Medulla oblongata (tissue), 1 donor: Measurements from ENCODE around the gene AFG1L.
"Not testable (repeated sequence)": the region's sequence is repeated elsewhere in the genome, so short reads cannot be mapped to it uniquely, and the experiment has no call there.

Source experiments
- DNase-seq: peaks from one replicate; pipeline ENCODE4 v3.0.0-alpha.2; 2015; ENCODE audit errors: extremely low spot score

AFG1L gene

DNA sequence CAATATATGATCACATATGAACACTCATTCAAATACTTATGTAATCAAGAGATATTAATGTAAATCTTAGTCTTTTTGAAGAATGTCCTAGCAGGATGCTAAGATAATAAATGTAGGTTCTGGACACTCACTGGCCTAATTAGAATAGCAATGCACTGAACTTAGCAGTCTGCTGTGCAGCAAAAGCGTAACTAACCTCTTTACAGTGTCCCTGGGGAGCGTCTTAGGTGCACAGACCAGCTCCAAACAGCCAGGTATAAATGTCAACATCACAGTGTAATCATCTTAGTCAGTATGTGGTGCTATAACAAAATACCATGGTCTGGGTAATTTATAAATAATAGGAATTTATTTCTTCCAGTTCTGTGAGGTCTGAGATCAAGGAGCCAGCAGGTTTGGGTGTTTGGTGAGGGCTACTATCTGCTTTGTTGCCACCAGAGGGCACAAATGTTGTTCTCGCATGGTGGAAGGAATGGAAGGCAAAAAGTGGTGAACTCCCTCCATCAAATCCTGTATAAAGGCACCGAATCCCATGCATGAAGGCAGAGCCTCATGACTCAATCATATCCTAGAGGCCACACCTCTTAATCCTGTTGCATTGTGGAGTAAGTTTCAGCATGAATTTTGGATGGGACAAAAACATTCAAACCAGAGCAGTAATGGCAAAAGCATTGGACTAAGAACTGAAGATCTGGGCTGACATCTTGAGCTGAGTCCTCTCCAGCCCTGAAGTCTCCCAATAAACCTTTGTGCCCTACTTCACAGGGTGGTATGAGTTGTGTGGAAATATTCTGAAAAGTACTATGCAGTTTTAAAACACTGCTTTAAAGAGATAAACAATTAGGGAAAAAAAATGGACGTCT is 224.1 kb downstream of the AFG1L start:
- no peak for DNase-seq

DNA sequence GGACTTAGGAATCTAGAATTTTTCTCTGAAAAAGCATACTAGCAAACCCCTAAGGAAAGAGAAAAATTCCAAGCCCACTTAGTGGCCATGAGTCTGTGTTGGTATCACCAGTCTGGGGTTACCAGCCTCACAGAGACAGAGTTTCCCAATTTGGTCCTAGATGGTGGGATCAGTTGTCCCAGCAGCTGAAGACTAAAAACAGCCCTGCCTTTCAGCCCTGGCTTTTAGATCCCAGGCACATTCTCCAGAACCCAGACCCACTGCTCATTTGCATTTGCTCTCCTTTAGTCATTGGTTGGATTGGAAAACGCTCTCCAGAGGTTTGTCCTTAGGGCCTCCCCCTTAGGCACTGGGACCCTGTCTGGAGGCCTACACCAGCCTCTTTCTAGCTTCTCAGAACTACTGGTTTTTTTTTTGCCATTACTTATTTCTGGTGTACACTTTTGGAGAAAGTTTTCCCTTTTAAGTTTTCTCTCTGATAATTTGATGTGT is 226.8 kb downstream of the AFG1L start:
- DNase-seq: no peak

DNA sequence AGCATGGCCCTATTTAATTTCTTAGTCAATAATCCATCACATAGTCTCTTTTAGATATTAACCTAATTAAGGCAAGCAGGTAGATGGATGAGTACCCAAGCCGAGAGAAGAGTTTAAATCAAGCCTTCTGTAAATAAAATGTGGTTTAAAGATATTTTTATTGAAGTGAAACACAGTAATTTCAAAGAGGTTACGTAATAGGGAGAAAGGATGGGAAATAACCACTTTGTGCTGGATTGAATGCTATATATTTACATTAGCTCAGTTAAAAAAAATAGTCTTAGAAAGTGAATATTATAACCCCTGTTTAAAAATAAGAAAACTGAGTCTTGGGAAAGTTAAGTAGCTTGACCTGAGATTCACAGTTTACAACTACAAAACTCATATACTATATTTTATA is 228.8 kb downstream of the AFG1L start:
- no peak for DNase-seq

DNA sequence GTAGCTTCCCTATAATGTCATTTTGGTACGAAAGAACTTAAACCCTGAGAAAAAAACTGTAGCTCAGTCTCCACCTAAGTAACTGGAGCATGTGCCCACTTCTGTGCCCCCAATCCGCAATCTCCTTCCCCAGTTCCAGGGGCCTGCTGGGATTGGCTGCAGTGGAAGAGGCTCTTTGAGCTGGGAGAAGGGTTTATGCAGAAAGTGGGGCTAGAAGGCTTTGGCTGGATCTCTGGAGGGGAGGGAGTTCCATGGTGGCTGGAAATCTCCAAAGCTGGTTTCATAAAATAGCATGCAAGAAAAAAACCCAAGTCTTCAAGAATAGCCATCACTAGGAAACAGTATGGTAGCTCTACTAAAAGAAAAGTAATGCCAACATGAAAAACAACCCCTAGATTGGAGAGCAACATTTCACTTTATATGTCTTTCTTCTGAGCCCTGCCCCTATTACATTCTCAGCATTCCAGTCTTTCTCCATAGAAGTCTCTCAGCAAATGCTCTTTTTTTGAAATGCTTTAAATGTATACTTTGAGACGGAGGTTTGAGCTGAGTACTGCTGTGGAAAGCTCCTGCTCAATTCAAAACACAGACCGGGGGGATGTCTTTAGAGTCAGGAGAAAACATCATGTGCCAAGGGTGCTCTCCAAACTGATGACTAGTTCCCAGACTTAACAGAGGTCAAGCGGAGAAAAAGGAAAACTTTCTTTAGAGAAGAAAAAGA is 229.8 kb downstream of the AFG1L start:
- DNase-seq: no peak

DNA sequence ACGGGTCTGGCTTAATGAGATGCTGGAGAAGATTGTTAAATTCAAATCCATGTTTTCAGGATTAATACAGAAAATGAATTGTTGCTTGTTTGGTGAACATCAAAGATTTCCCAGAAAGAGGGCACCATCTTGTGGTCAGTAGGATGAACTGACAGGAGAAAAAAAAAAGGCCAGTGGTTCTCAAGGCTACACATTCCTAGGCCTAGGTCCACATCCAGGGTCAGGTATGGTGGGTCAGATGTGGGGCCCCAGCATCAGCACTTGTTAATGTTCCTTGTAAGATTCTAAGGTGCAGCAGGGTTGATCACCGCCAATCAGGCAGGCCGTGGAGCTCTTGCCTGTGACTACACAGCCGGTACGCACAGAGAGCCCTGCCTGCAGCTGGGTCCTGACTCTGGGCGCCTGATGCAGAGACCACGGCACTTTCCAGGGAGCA is 231.9 kb downstream of the AFG1L start:
- DNase-seq: peak; percentile 57

DNA sequence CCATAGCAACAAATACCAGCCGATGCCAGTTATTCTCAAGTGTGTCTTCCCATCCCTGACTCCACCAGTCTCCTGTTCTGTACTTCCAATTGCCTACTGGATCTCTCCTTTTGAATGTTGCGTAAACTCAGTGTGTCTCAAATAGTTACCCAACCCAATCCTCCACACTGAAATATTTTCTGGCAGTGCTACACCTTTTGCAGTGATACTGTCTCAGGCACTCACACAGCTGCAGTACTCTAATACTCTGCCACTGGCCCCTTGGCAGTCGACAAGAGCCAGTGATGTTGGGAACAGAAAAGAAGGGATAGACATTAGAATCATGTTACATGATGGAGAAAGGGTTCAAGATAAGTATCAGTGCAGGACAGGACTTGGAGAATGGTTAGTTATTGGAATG is 234.0 kb downstream of the AFG1L start:
- DNase-seq: no peak

DNA sequence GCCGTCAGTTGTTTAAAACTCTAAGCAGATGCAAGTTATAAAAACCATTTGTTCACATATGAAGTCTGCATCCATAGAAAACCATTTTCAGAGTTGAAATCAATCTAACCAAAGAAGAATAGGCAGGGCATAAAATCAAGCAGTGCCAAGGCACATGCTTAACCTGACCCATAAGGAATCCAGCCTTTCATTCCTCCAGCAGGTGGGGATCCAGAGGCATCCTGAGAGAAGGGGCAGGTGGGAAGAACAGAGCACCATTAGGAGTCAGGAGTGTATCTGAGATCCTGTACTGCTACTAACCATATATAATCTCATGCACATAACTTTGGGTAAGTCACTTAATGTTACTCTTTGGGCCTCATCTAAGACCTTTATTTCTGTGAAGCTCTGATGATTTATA is 236.5 kb downstream of the AFG1L start:
- DNase-seq: no peak

DNA sequence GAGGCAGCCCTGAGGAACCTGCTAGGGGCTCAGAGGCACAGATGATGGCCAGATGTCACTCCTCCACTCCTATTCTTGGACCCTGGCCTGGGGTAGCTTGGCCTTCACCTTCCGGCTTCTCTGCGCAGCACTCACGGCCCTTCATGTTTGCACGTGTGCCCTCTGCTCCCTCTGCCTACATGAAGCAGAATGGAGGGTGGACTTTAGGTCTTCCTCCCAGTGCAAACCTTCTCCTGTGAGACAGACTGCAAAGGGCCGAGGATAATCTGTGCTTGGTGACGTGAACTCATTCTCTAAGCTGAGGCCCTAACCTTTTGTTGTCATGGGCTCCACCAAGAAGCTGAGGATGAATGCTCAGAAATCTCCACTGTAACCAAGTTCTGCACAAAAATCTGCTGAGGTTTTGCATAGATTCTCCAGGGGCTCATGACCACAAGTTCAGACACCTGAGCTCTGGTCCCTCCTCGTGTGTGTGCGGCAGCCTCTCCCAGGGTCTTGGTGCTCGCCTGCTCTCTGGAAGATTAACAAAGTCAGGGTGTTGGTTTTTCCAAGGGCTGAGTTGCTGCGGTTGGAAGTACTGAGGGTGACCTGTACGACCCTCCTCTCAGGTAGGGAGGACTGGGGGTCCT is 240.4 kb downstream of the AFG1L start:
- DNase-seq: no peak

DNA sequence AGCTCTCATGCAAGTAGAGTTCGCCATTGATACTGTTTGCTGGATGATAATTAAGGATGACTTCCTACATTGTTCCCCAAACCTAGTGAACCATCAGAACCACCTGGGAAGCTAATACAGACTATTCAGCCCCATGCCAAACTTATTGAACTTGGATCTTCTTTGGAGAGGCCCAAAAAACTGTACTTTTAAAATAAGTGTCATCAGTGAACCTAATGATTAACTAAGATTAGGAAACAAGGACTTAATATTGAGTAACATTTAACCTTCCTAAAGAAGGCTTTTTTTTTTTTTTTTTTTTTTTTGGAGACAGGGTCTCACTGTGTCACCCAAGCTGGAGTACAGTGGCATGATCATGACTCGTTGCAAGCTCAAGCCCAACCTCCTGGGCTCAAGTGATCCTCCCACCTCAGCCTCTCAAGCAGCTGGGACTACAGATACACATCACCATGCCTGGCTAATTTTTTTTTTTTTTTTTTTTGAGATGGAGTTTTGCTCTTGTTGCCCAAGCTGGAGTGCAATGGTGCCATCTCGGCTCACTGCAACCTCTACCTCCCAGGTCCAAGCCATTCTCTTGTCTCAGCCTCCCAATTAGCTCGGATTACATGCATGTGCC is 241.2 kb downstream of the AFG1L start:
- not testable (repeated sequence) for DNase-seq

DNA sequence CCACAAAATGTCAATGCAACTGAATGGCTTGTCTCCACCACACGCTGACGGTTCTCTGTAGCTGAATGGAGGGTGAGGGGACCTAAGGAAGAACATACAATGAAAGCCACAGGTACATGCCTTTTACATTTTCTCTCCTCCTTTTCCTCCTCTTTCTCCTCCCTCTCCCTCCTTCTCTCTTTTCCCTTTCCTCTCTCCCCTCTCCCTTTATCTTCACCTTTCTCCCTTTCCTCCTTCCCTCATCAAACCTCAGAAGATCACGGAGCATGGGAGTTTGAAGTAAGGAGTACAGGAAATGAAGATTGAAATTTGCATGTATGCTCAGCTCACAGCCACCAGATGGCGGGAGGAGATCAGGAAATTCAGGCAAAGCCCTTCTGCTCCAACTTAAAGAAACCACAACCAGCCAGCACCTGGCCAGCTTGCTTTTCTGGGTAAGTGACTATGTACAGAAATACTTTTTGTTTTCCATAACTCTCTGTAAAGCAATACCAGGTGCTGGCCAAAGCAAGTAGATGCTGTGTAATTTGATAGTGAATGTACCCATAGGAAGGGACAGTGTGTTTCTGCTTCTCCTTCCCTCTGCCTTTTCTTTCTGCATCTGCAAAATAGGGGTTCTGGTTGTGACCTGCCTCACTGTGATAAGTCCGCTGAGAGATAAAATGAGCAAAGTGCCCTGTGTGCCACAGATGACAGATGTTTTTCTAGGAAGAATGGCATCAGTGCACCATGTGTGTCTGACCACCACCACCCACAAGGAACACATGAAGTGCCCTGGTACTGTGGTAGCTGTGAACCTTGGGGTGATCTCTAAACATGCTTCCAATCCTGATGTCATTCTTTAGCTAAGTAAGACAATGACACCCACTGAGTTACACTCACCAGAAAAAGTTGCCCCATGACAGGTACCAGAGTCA is 247.2 kb downstream of the AFG1L start:
- peak; percentile 89 for DNase-seq

DNA sequence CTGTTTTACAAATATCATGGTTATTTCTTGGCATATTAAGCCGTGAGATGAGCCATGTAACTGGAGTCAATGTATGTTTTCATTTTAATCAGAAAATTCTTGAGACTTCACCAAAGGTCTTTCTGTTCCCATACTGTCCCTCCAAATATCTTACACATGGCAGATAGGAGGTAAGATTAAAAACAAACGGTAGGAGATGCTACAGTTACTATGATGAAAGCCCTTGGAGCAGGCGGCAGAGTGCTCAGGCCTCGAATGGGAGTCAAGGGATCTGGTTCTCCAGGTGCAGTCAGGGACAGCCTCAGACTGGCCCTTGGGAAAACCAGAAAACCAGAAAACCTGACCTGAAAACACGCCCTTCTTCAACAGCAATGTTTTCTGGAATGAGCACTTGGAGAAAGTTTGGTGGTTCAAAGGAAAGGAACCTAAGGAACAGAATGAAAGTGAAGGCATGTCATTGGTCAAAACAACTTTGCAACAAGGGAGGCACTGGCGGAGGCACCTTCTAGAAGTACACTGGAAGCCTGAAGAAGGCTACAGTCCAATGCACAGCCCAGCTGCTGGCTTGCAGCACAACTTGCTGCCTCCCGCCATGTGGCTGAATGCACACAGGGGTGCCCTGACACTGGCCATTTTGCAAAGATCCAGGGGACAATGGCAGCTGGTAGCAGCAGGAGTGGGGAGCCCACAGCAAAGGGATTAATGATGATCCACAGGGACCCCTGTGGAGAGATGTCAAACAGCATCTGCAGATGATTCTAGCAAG is 248.5 kb downstream of the AFG1L start:
- DNase-seq: no peak

DNA sequence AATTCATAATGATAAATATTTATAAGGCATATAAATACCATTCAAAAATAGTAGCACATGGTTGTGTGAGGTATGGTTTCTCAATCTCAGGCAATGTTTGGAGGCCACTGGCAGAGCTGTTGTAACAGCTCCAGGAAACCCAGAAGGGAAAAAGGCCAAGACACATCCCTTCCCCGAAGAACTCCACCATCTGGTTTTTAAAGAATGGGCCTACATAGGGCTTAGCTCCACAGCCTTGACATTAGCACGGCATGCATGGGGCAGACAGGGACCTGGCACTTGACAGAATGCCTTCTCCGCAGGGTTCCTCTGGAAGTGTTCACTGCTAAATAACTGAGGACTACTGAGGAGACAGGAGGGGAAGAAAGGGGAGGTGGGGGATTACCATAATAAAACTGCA is 249.8 kb downstream of the AFG1L start:
- DNase-seq: no peak

DNA sequence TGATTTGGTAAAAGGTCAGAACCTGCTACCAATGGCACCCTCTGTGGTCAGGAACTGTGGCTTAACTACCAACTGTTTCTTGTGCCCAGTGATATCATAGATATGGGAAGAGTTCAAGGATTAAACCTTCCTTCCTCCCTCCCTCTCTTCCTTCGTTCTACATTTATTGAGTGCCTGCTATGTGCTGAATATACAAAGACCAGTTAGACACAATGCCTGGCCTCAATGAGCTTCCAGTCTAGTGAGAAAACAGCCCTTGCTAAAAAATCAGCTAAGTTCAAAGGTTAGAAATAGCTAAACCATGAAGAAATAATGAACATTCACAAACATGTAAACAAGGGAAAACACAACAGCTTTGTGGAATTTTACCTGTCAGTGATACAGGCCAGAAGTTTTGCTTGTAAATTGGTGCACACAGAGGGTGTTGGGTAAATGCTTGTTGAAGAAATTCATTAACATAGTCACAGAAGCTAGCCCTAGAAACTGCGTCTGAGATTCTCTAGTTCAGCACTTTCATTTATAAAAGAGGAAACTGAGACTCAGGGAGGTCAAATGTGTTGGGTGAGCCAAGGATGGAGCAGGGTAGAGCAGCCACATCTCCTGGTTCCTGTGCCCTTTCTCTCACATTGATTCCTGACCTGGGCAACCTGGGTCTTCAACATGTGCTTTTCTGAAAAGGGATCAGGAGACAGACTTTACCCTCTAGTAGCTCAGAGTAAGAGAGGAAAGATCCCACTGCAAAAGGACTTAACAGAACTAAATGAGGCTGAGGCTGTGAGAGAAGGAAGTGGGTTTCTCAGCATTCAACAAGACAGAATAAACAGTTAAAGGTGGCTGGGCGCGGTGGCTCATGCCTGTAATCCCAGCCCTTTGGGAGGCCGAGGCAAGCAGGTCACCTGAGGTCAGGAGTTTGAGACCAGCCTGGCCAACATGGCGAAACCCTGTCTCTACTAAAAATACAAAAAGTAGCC is 251.5 kb downstream of the AFG1L start:
- peak; percentile 32 for DNase-seq

DNA sequence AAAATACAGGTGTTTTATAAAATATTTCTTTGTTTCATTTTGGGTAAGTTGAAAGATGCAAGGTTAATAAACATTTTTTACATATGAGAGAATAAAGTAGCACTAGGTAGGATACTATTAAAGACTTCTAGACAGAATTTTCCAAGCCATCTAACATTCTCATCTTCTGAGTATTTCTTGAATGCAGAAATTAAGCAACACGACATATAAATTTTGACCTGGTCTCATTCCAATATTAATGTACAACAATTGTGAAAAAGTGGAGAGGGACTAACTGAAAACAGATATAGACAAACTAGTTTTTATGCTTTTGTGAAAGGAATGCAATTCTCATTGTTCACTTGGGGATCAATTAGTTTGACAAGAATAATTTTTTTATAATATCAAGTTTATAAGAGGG is 254.4 kb downstream of the AFG1L start:
- DNase-seq: no peak

DNA sequence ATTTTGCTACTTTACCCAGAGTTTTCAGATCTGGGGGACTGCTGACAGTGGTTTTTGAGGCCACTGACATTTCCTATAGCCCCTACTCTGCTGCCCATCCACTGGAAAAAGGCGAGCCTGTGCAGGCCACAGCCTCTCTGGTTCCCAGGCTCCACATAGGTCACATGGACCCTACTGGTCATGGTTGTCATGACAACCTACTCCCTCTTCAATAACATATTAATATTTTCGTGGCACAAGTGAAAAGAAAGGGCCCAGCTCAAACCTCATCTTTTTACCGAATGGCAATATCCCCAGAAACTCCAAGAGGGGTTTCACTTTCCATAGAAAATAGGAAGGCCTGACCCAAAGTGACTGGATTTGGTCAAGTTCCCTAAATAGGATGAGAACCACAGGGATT is 254.9 kb downstream of the AFG1L start:
- DNase-seq: no peak

DNA sequence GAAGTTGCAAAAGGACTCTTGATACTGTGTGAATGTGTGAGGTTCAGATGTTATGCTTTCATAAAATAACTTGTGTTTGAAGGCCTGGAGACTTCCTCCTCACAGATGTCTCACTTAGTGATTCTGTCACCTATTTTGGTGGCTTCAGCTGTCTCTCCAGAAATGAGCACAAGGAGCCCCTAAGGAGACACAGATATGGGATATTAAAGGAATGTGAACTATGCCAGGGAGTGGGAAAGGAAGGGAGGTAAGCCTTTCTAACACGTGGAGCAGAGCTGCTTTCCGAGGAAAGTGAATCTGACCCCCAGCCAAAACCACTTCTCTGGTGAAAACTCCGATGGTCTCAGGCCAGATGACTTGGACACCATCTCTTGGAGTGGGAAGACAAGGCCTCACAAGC is 255.4 kb downstream of the AFG1L start:
- no peak for DNase-seq

DNA sequence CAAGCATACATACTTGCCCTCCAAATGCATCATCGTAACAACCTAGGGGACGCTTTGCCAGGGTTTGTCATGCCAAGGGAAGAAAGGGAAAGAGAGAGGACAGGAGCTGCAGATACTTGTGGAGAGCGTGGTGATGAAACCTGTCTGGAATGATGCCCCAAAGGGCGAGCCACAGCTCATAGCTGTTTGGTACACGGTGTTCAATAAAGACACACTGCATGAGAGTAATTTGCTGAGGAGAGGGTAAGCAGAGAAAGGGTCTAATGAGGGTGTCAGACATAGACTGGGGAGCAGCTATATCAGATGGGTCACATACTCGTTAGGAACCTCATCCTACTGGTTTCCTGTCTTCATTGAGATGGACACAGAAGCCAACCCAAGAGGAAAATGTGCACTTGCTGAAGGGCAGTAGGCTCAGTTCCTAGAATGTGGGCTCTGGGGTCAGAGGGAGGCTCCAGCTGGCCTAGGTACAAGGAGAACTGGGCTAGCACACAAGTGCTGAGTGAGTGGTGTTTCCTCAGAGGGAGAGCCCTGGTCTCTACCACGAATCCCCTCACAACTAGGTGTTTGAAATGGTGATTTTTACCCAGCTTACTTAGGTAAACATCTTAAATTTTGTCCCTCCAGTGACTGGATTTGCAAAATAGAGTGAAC is 260.7 kb downstream of the AFG1L start:
- DNase-seq: no peak

DNA sequence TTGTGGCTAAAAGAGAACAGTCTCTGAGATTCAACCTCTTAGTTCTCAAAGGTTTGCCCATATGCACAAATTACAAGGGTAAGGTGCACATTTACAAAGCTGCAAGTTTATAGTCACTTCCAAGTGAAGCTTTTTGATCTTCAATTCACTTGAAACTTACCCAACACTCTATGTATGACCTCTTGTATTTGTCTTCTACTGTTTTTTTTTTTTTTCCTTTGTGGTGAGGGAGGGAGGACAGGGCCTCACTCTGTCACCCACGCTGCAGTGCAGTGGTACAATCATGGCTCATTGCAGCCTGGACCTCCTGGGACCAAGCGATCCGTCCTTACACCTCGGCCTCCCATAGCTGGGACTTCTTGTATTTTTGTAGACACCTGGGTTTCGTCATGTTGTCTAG is 261.4 kb downstream of the AFG1L start:
- DNase-seq: no peak
